Activated T-cell treated with anti-CD3 and anti-CD28 coated beads for 48 hours (primary cell): ENCODE results near the gene TNIK.

Source experiments
- DNase-seq: peaks from one replicate; pipeline ENCODE4 v3.0.0-alpha.2; 2020; ENCODE audit warnings: low read depth

TNIK gene

DNA sequence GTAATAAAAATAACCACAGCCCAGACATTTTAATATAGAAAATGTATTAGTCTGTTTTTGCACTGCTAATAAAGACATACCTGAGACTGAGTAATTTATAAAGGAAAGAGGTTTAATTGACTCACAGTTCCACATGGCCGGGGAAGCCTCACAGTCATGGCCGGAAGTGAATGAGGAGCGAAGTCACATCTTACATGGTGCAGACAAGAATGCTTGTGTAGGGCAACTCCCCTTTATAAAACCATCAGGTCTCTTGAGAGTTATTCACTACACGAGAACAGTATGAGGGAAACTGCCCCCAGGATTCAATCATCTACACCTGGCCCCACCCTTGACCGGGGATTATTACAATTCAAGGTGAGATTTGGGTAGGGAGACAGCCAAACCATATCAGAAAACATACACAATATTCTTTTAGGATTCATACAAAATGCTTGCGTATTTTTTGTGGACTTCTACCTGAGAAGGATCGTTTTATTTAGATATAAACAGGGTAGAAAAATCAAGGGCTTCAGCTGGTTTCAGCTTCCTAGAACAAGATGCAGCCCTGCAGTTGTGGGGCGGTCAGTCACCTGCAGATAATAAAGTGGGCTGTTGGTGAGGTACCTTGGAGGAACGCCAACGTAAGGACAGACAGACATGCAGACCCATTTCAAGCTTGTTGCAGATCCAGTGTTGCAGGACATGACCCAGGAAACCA lies 101.9 kb downstream of the TNIK start:
- no peak for DNase-seq

DNA sequence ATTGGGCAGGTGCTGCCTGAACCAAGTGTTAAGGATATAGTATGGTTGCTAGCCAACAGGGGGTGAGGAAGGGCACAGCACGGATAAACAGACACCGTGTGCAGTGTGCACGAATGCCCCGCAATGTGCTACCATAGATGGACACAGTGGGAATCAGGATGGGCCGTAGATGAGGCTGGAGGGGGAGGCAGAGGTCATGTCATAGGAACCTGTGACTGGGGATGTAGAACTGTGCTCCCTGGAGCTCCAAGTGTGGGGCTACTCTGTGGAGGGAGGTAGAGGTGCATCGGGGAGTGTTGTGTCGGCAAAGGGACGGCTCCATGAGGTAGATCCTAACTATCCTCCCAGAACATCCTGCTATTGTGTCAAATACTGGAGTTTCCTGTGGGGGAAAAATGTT lies 102.5 kb downstream of the TNIK start:
- no peak for DNase-seq

DNA sequence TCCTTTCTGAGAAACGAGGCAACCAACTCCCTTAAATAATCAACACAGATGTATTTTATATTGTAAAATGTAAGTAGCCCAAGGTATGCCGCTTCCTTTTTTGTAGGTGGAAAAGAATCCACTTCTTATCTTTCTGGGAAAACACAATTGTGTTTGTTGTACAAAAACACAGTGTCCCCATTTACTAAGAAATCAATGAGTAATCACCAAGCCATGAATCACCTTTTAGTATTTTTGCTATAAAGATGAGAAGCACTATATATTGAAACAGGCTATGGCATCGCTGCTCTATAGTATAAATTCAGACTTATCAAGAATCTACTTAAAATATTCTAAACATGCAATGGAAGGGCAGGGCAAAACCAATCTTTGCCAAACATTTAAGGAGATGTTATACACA lies 104.0 kb downstream of the TNIK start:
- DNase-seq = no peak

DNA sequence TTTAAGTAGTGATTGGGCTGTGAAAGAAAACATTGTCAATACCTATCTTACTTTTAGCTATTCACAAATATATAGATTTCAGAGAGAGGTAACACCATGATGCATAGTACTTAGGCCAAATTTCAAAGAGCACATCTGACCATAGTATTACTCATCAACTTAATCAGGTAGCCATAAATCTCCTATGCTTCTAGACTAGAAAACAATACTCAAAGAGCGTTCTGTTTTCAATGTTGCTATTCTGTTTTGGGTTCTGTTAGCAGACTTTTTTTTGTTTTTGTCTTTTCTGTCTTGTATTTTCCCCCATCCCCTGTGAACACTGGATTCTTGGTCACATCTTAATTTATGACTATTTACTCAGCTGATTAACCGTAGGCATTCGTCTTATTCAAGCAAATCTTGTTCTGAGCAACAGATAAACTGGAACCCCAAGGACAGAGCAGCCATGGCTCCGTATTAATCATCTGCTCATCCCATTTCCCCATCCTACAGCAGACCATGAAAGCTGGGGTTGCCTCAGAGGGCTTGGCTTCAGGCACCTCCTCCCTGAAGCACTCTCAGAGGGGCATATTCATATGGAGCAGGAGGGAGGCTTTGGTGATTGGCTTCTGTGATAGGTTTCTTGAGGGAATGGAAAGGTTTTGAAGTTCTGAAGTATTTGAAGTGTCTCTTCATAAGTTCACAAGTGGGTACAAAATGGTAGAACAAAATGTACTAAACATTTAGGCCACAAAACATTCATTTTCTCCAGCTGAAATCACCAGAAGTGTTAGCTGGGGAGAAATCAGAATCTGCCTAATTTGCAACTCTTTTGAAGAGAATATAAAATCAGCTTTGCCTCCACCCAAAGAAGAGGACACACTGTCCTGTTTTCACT lies 105.3 kb downstream of the TNIK start:
- DNase-seq = no peak

DNA sequence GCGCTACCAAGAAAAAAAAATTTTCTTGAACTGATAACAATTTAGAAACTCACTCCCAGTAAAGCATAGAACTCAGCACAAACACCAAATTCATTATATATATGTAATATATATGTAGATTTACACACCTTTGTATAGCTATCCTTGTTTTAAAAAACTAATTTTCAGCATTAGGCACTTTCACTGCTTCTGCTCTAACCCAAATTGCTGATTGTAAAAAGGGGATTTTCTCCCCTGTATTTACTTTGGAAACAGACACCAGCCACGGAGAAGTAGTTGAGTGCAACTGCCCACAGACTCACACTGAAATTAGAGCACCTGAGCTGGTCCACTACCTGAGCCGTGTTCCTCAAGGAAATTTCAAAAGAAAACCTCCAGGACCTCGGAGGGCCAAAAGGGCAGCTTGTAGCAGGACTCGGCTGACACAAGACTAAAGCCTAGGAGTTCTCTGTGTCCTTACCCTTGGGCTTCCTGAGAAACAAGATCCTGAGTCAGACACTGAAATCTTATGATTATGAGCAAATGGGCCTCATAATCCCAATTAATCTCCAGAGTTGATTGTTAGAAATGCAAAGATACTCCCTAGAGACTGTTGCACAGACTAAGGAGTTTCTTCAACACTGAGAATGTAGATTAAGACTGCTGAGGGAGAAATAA lies 106.0 kb downstream of the TNIK start:
- DNase-seq = no peak

DNA sequence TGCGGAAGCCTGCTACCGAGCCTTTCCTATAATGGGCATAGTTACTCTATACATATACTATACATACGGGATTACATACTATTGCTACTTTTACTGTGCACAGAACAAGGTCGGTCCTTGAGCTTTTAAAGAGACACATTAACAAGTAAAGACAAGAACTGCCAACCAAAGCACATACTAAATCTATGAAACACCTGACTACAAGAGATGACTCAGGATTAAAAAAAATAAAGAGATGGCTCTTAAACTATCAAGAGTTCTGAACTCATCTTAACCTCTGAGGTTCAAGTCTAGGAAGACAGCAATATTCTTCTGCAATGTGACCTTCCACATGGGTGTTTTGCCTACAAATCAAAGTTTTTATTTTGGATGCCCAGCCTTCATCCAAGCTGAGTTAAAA lies 106.8 kb downstream of the TNIK start:
- DNase-seq = no peak

DNA sequence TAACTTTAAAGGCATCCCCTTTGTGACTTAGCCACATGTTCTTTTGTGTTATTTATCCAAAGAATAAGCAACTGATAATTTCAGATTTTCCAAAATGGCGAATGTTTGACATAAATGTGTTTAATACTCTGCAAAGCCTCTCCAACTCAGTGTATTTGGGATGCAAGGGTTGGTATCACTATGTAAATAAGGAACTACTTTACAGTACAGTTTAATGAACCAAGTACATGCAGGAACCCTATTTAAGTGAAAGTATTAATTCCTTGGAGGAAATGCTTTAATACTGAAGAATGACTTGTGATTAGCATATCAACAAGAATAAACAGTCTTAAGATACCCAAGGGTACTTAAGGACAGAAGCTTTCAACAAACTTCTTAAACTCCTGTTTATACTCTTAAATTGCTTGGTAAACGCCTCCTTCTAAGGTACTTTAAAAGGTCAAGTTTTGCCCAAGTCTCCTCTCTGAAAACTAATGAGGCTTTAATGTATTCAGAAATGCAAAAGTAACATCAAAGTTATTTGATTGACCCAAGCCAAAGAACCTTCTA lies 107.7 kb downstream of the TNIK start:
- DNase-seq = no peak

DNA sequence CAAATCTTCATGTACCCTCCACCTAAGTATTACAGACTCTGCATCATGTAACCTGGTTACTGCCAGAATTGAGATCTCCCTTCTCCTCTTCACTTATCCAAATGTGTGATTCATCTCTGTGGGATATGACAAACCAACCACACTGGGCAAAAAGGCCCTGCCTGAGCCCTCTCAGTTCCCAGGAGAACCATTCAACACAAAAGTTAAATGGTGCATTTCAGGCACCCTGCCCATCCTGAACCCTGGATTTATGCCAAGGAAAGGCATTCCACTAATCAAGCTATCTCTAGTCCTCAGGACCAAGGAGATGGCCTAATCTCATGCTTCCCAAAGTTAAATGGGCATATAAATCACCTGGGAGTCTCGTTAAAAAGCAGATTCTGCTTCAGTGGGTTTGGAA lies 108.5 kb downstream of the TNIK start:
- no peak for DNase-seq

DNA sequence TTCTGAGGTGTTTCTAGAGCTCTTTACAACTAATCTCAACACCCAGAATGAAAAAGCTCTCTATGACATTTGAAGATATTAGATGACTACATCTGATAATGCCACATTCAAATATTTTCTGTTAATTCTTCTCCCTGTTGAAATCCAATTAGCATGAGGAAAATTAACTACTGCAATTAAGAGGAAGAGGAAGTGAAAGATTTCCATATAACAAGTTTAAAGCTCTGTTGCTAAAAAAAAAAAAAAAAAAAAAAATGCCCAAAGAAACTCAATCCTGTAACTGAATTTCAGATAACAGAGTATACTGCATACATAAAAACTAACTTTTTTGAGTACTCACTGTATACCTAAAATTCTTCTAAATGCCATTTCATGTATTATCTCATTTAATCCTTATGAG lies 109.8 kb downstream of the TNIK start:
- DNase-seq = no peak

DNA sequence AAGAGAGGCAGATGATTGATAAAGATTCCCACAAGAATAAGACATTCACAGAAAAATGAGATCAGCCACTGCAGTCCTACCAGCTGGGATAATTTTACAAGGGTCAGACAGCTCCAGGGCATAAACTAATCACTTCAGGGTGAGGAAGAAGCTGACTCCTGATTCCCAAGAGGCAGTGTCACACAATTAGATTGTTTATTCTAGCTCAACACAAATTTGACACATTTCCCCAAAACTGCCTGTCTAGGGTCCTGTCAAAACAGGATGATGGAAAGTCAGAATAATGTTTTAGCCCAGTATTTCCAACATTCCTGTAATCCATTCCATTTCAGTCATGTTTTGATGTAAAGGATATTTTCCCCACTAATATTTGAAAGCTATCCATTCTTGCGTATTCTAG lies 110.8 kb downstream of the TNIK start:
- DNase-seq = no peak

DNA sequence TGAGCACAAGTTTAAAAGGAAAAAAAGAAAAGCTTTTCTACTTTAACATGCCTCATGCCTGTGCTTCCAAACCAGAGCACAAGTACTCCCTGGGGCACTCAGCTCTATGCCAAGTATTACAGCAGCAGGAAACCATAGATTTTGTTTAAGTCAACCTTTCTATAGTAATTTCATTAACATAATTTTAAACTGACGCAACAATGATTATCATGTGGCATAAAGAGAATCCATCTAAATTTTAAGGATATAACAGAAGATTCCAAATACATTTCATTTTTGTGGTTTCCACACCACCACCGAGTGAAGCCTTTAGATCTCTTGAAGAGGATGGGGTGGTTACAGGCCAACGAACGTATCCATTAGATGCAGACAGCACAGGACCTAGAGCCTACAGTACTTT lies 112.1 kb downstream of the TNIK start:
- DNase-seq = no peak

DNA sequence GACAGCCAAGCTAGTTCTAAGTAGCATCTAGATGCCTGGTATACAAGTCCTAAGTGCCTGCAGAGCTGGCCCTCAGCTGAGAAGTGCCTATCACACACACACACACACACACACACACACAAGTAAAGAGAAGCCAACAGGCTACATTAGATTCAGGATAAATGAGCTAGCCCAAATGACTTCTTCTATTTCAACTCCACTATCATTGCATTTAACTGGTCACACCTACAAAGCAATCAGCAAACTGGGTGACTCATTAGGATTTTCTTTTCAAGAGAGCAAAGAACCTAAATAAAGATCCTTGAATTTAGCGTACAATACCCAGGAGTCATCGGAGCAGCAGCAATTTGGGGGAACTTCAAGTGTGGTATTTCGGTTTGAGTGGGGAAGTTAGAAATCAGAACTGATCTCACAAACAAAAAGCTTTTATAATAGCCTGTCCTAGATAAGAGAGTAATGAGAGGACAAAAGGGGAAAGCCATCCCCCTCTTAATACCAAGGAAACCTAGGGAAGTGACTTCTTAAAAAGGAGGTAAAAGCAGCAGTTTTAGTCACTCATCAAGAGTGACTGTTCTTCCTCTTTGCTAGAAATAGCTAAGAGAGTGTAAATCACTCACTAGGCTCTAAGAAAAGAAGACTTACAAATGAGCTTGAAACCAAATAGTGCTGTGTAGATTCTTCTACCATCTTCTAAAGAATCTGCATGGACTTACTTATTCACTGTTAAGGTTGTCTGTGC lies 112.7 kb downstream of the TNIK start:
- no peak for DNase-seq

DNA sequence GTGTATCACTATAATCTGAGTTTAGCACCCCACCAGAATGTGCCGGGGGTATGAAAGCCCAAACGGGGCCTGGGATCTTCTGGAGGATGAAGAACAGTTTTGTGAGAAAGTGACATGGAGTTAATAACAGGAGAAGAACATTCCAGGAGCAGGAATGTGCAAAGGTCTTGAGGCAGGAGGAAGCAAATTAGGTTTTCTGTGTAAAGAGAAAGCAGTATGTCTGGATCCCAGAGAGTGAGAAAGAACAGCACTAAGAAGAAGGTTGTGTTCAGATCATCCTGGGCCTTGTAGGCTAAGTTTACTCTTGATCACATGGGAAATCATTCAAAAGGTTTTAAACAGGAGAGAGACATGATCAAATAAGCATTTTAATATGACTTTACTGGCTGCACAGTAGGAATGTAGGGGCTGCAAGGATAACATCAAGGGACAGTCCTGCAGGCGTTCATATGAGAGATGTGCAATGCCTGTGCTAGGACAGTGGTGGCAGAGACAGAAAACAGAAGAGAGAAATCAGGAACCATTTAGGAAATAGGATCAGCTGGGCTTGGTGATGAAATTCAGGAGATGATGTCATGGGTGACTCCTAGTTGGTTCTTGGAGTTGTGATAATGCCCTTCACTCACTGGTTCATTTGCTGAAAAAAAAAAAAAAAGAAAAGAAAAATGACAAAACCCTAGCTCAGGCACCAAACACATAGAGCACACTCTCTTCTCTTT lies 113.5 kb downstream of the TNIK start:
- no peak for DNase-seq

DNA sequence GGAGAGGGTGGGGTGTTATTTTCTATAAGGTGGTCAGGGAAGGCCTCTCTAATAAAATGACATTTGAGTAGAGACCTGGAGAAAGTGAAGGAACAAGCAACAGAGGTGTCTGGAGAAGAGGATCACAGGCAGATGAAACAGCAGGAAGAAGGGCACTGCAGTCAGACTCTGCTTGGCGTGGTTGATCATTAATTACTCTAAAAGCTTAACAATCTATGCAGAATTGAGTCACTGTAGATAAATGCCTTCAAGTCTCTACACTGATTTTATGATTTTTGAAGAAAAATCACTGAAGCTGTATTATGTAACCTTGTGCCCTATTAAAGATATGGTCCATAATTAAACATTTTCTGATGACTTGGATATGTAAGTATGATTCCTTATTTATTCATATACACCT lies 114.2 kb downstream of the TNIK start:
- no peak for DNase-seq

DNA sequence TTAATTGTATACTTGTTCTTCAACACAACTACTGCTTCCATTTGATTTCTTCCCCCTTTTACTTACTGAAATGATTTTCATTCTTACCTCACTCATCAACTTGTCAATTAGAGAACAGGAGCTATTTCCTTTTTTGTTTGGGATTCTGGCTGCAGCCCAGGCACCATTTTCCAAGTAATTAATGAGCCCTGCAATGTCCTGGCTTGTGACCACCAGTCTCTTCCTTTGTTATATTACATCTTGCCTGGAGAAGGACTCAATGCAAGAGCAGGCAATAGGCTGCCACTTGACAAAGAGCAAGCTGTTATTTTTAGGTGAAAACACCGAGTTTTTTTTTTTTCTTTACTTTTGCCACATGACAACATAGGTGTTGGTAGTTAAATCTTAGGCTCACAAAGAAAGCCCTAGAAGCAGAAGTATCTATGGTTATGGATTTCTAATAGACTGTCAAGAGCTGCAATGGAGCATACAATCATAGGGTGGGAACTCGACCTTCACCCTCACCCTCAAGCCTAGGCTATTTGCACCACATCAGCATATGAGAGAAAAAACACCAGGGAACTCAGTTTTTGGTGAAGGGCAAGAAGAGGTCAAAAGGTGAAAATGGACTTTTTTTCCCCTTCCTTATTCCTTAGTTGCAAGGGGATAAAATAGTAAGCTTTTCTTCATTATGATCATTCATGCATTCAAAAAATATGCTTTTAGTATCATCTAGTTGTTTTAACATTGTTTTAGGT lies 114.9 kb downstream of the TNIK start:
- DNase-seq = no peak

DNA sequence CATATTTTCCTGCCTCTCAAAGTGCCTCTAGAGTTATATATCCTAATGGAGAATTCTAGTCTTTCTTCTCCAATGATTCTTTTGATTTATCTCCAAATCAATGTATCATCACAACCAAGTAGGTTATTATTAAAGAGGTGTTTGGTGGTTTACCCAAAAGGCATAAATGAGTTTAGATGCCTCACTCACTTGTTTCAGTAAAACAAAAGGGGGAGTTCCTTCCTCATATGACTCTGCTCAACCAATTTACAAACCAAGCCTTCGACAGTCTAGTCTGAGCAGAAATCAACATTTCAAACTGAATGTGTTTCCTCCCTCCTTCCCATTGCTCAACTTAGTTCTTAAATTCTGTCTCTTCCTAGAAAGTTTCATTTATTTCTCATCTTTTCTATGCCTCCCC lies 116.5 kb downstream of the TNIK start:
- DNase-seq = no peak

DNA sequence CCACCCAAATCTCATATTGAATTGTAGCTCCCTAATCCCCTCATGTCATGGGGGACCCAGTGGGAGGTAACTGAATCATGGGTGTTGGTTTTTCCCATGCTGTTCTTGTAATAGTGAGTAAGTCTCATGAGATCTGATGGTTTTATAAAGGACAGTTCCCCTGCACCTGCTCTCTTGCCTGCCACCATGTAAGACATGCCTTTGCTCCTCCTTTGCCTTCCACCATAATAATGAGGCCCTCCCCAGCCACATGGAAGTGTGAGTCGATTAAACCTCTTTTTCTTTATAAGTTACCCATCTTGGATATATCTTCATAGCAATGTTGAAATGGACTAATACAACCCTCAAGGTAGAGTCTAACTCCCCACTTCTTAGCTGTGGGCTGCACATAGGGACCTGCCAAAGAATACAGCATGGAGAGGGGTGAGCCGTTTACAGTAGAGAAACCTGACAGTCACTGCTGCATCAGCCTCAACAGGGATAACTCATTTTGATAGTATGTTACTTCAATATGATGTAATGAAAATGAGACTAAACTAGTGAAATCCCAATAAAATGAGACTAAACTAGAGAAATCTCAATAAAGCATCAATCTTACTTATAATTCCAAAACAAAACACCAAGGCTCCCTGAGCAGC lies 117.3 kb downstream of the TNIK start:
- no peak for DNase-seq

DNA sequence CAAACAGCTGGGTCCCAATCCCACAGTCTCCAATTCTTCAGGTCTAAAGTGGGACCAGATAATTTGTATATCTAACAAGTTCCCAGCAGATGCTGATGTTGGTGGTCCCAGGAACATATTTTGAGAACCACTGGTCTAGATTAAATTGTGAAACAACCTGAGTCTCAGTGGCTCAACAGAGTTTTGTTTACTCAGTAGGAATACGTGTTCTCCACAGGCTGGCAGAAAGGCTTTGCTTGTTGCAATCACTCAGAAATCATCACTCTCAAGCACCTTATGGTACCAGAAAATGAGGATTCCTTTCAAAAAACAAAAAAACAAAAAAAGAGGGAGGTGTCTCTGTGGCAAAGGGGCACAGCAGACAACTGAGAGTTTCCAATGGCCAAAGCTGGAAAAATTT lies 118.0 kb downstream of the TNIK start:
- DNase-seq = no peak

DNA sequence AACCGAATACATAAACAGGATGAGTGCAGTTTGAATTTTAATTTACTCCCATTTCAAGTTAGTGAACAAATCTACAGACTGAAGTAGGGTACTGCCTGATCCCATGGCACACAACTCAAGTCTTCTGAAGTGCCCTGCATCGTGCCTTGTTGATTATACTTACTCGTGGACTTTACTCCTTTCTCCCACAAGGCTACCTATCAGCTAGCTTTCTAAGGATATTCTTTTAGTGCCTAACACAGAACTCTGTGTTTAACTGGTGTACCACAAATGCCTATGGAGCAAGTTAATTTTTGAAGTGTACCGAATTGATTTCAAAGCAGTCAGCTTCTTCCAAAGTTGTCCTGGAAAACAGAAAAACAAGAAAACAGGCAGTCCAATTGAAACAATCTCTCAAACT lies 119.8 kb downstream of the TNIK start:
- DNase-seq = no peak

DNA sequence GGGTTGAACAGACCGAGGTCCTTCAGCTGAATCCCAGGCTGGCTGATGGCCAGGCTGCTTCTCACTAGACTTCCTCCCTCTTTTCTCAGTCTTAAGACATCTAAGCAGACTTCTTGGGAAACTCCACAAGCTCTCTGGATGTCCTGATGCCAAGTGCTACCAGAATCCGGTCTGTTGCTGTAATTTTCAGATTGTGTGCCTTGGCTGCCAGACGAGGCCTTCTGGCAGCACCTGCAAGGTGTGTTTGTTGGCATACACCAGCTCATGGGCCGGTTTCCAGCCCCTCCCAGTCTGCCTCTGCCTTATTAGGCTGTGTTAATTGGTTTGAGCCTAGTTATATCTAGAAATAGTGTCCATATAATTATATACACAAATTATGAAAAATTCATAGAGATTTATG lies 120.6 kb downstream of the TNIK start:
- no peak for DNase-seq
